Body of pancreas (tissue), 4 donors: ENCODE data around the gene MDFIC. TPM values are rescaled to one million over a fixed set of nuclear protein-coding genes. Genes with fewer than 3 reads are reported as not detected.
"Not testable (repeated sequence)": the region's sequence is repeated elsewhere in the genome, so short reads cannot be mapped to it uniquely, and the experiment has no call there.

Experiments
- ATAC-seq: fragments of 150-250 bp; one replicate; pipeline ENCODE4 v1.9.1; 2016
- DNase-seq, 4 donors: peaks; one replicate each; pipeline ENCODE4 v3.0.0-alpha.2; 2019
- H3K27ac ChIP-seq, 4 donors: fragments of 200-600 bp; sonication (generic); 1 replicate in 3 of 4; 2 replicates in 1 of 4; pipeline versions ENCODE4 v1.5.1 to v1.6.1; 2016 to 2019; ENCODE audit warnings: mild to moderate bottlenecking in 1 of 4, mixed read lengths in 1 of 4, moderate library complexity in 1 of 4
- H3K27me3 ChIP-seq, 2 donors: fragments of 200-600 bp; sonication (generic); one replicate each; pipeline ENCODE4 v1.6.0; 2016; ENCODE audit warnings: mild to moderate bottlenecking in 1 of 2
- H3K36me3 ChIP-seq, 2 donors: fragments of 200-600 bp; sonication (generic); replicated peaks in 1 of 2; 2 replicates each; pipeline ENCODE4 v1.5.1; 2016; ENCODE audit warnings: low read depth in 2 of 2; ENCODE audit not compliant: insufficient read depth in 1 of 2
- H3K4me1 ChIP-seq: fragments of 200-600 bp; sonication (generic); one replicate; pipeline ENCODE4 v1.6.0; 2016
- H3K4me3 ChIP-seq, 2 donors: fragments of 200-600 bp; sonication (generic); 1 replicate in 1 of 2; 2 replicates in 1 of 2; pipeline ENCODE4 v1.5.1; 2016 to 2019
- H3K9me3 ChIP-seq, 3 donors: fragments of 200-600 bp; sonication (generic); 1 replicate in 2 of 3; 2 replicates in 1 of 3; pipeline ENCODE4 v1.5.1; 2016
- CTCF ChIP-seq, 7 experiments: fragments of 450-650 bp in 4 of 7; fragments of 200-600 bp in 3 of 7; sonication (generic) in 3 of 7; IDR thresholded peaks; one replicate each; pipeline ENCODE4 v1.5.1; 2016 to 2019; ENCODE audit warnings: antibody characterized with exemption in 7 of 7
- POLR2A ChIP-seq, 3 donors: fragments of 450-650 bp; IDR thresholded peaks; one replicate each; pipeline ENCODE4 v1.6.1; 2016; ENCODE audit warnings: antibody characterized with exemption in 3 of 3, mild to moderate bottlenecking in 2 of 3
- WGBS, 2 donors: methylation state at CpG; one replicate each; pipeline ENCODE4 v1.1.5; 2017; 5-methylcytosine and 5-hydroxymethylcytosine counted together
- intact Hi-C: fragments of 100-400 bp; cut with DNase I; formaldehyde crosslinking; loops from one replicate; pipeline ENCODE4 v1.15.1; 2023
- total RNA-seq, 2 donors: library from RNA; depleted of rRNA; stranded (reverse); fragments of >200 nt; gene quantifications; one replicate each; pipeline ENCODE4 v1.1.0, GENCODE V29; 2016

The MDFIC gene
- total RNA-seq, 2 donors from 2014 or later, result 12.5 to 35.3 TPM

DNA sequence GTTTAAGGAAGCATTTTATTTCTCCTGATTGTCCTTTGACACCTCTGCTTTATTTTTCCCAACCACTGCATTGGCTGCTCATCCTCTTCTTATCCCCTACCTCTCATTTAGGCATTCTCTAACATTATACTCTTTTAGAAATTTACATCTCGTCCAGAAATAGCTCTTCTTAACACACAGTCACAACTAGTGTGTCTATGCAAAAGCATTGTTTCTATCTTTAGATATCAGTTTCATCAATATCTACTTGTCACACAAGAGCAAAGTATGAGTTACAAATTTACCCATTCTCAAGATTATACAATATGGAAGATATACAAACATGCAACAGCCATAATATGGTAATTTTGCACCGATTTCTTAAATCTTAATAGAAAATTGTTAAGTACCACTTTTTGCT lies 35.7 kb upstream of the MDFIC start:
- Histone ChIP-seq H3K4me1 (no peaks in the 10 kb centered on the region), H3K27me3 (no peaks in the 10 kb centered on the region), H3K36me3 (no peaks in the 10 kb centered on the region), H3K4me3 (no peak overlapping the region), H3K27ac (no peak overlapping the region), H3K9me3 (no peaks in the 10 kb centered on the region)
- intact Hi-C loops, result no loop called here
- no peak for TF ChIP-seq CTCF (IDR thresholded peaks at IDR 0.05)
- no peak for TF ChIP-seq POLR2A (IDR thresholded peaks at IDR 0.05)
- WGBS, 2 donors, result 51 to 55% methylated on average over 2 of the region's 2 CpGs
- DNase-seq, result no peak
- no peak for ATAC-seq

DNA sequence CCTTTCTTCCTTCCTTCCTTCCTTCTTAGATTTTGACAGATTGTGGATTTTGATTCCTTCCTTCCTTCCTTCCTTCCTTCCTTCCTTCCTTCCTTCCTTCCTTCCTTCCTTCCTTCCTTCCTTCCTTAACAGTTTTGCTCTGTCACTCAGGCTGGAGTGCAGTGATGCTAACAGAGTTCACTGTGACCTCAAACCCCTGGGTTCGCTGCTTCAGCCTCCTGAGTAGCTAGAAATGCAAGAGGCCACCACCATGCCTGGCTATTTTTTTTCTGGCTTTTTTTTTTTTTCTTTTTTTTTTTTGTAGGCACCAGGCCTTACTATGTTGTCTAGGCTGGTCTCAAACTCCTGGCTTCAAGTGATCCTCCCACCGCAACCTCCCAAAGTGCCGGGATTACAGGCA lies 32.8 kb upstream of the MDFIC start:
- H3K4me1 ChIP-seq, intact Hi-C loops, H3K4me3 ChIP-seq, H3K27me3 ChIP-seq, DNase-seq, H3K9me3 ChIP-seq, H3K27ac ChIP-seq, ATAC-seq, H3K36me3 ChIP-seq: not testable (repeated sequence)
- WGBS, 2 donors, result 93 to 95% methylated on average over 3 of the region's 3 CpGs

- H3K9me3 ChIP-seq, result no peaks in the 10 kb centered on the region
- TF ChIP-seq CTCF (IDR thresholded peaks at IDR 0.05) (no peak), POLR2A (IDR thresholded peaks at IDR 0.05) (no peak)
- 69 to 77% methylated on average over 3 of the region's 3 CpGs for WGBS, 2 donors
- no peak for ATAC-seq
- no peak overlapping the region for H3K27ac ChIP-seq
- H3K4me3 ChIP-seq, result no peak overlapping the region
- H3K36me3 ChIP-seq, result no peaks in the 10 kb centered on the region
- no peaks in the 10 kb centered on the region for H3K4me1 ChIP-seq
- no peak for DNase-seq
- no peaks in the 10 kb centered on the region for H3K27me3 ChIP-seq
- intact Hi-C loops, result no loop called here
Measured at GRCh38 chr7:114889646-114890285, 32.1 kb upstream of the MDFIC start.

DNA sequence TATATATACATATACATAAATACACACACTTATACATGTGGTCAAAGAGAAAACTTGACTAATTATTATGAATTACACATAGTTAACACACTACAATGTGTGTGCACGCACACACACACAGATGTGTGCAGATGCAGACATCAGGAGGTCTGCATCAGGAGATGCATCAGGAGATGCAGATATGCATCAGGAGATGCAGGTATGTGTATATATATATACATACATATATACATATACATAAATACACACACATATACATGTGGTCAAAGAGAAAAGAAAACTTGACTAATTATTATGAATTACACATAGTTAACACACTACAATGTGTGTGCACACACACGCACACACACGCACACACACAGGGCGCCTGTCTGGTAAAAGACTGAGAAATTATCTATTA lies 31.3 kb upstream of the MDFIC start:
- H3K36me3 ChIP-seq, result no peaks in the 10 kb centered on the region
- TF ChIP-seq CTCF (IDR thresholded peaks at IDR 0.05) (no peak), POLR2A (IDR thresholded peaks at IDR 0.05) (no peak)
- 73 to 74% methylated on average over 4 of the region's 4 CpGs for WGBS, 2 donors
- H3K9me3 ChIP-seq, result no peaks in the 10 kb centered on the region
- H3K4me3 ChIP-seq, result no peak overlapping the region
- H3K4me1 ChIP-seq, result no peaks in the 10 kb centered on the region
- no peak overlapping the region for H3K27ac ChIP-seq
- intact Hi-C loops, result no loop called here
- ATAC-seq (no peak), DNase-seq (no peak)
- H3K27me3 ChIP-seq, result no peaks in the 10 kb centered on the region

DNA sequence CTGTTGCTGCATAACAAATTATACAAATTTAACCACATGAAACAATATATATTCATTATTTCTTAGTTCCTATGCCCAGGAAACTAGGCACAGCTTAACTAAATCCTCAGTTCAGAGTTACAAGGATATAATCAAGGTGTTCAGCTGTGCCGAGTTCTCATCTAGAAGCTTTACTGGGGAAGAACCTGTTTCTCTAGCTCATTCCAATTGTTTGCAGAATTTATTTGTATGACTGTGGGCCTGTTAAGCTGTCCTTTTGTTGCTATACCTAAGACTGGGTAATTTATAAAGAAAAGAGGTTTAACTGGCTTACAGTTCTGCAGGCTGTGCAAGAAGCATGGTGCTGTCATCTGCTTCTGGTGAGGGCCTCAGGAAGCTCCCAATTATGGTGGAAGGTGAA lies 21.8 kb upstream of the MDFIC start:
- intact Hi-C loops, result no loop called here
- WGBS, 2 donors, result 58 to 80% methylated on average over 1 of the region's 1 CpG
- Histone ChIP-seq H3K4me3 (no peak overlapping the region), H3K36me3 (no peaks in the 10 kb centered on the region), H3K27me3 (no peaks in the 10 kb centered on the region), H3K27ac (no peak overlapping the region), H3K9me3 (no peaks in the 10 kb centered on the region), H3K4me1 (no peaks in the 10 kb centered on the region)
- ATAC-seq (no peak), DNase-seq (no peak)
- TF ChIP-seq POLR2A (IDR thresholded peaks at IDR 0.05) (no peak), CTCF (IDR thresholded peaks at IDR 0.05) (no peak)
